GM23338 (cell line): Measurements from ENCODE around the gene ADAMTS17. TPM values are rescaled to one million over a fixed set of nuclear protein-coding genes. Genes with fewer than 3 reads are reported as not detected.

Source experiments
- ATAC-seq: fragments of 200-7000 bp; cut with Tn5 transposase; 3 replicates; pipeline ENCODE4 v1.9.1; 2020
- DNase-seq: peaks from one replicate; pipeline ENCODE4 v3.0.0-alpha.2; 2015; ENCODE audit warnings: low spot score
- H2AFZ ChIP-seq: fragments of 200-600 bp; sonication (generic); 2 replicates; pipeline ENCODE4 v1.8.0; 2016; ENCODE audit warnings: antibody characterized with exemption, mild to moderate bottlenecking, moderate library complexity
- H3F3A ChIP-seq: fragments of 200-600 bp; sonication (generic); replicated peaks from 2 replicates; pipeline ENCODE4 v1.8.0; 2017; ENCODE audit warnings: antibody characterized with exemption, mixed run types, low read depth
- H3K27ac ChIP-seq: fragments of 200-600 bp; sonication (generic); 2 replicates; pipeline ENCODE4 v1.6.1; 2016; ENCODE audit warnings: low read depth
- H3K27me3 ChIP-seq: fragments of 200-600 bp; sonication (generic); 2 replicates; pipeline ENCODE4 v1.8.0; 2016; ENCODE audit warnings: mild to moderate bottlenecking, mixed run types, moderate library complexity; ENCODE audit not compliant: insufficient read depth
- H3K36me3 ChIP-seq: fragments of 200-600 bp; sonication (generic); 2 replicates; pipeline ENCODE4 v1.8.0; 2016; ENCODE audit warnings: mild to moderate bottlenecking; ENCODE audit not compliant: insufficient read depth
- H3K4me1 ChIP-seq: fragments of 200-600 bp; sonication (generic); 2 replicates; pipeline ENCODE4 v1.8.0; 2016; ENCODE audit warnings: mild to moderate bottlenecking, moderate library complexity; ENCODE audit not compliant: insufficient read depth
- H3K4me2 ChIP-seq: fragments of 200-600 bp; sonication (generic); 2 replicates; pipeline ENCODE4 v1.7.1; 2017; ENCODE audit warnings: mixed run types
- H3K4me3 ChIP-seq: fragments of 200-600 bp; sonication (generic); 2 replicates; pipeline ENCODE4 v1.6.1; 2016; ENCODE audit warnings: mixed run types
- H3K79me2 ChIP-seq: fragments of 200-600 bp; sonication (generic); replicated peaks from 2 replicates; pipeline ENCODE4 v1.8.0; 2017; ENCODE audit warnings: mild to moderate bottlenecking; ENCODE audit not compliant: insufficient read depth
- H3K9me2 ChIP-seq: fragments of 200-600 bp; sonication (generic); 2 replicates; pipeline ENCODE4 v1.8.0; 2017; ENCODE audit not compliant: insufficient read depth
- H4K20me1 ChIP-seq: fragments of 200-600 bp; sonication (generic); replicated peaks from 2 replicates; pipeline ENCODE4 v1.8.0; 2017; ENCODE audit warnings: mild to moderate bottlenecking; ENCODE audit not compliant: insufficient read depth
- H3K27ac Mint-ChIP-seq: 2 replicates; pipeline ENCODE4 v1.8.0; 2020; ENCODE audit warnings: inconsistent platforms, mild to moderate bottlenecking, moderate library complexity, mixed read lengths
- H3K27me3 Mint-ChIP-seq: 3 replicates; pipeline ENCODE4 v1.8.0; 2022; ENCODE audit warnings: low read depth, mild to moderate bottlenecking, moderate library complexity, mixed read lengths, inconsistent platforms; ENCODE audit not compliant: insufficient read depth, poor library complexity
- H3K36me3 Mint-ChIP-seq: 3 replicates; pipeline ENCODE4 v1.8.0; 2021; ENCODE audit warnings: low read depth, mild to moderate bottlenecking, inconsistent platforms, moderate library complexity, mixed read lengths
- H3K4me1 Mint-ChIP-seq: 3 replicates; pipeline ENCODE4 v1.8.0; 2020; ENCODE audit warnings: mild to moderate bottlenecking, inconsistent platforms, mixed read lengths
- H3K4me3 Mint-ChIP-seq: 3 replicates; pipeline ENCODE4 v1.8.0; 2021; ENCODE audit warnings: moderate library complexity, mild to moderate bottlenecking, inconsistent platforms, mixed read lengths
- H3K9me3 Mint-ChIP-seq: 3 replicates; pipeline ENCODE4 v1.8.0; 2020; ENCODE audit warnings: moderate library complexity, mild to moderate bottlenecking, inconsistent platforms, mixed read lengths
- EZH2phosphoT487 ChIP-seq: fragments of 200-600 bp; sonication (generic); IDR thresholded peaks from one replicate; pipeline ENCODE4 v1.8.1; 2018; ENCODE audit warnings: antibody characterized with exemption; ENCODE audit not compliant: unreplicated experiment
- POLR2AphosphoS5 ChIP-seq: IDR thresholded peaks from 2 replicates; pipeline ENCODE4 v1.6.1; 2016; ENCODE audit warnings: antibody characterized with exemption, low read depth
- ZNF331 ChIP-seq: fragments of 250-450 bp; sonication (Bioruptor Pico); IDR thresholded peaks from 2 replicates; pipeline ENCODE4 v1.5.0; 2020; ENCODE audit warnings: low read depth, mild to moderate bottlenecking, moderate library complexity
- ZNF462 ChIP-seq: fragments of 250-450 bp; sonication (Bioruptor Pico); IDR thresholded peaks from 2 replicates; pipeline ENCODE4 v1.5.0; 2020; ENCODE audit warnings: mild to moderate bottlenecking, moderate library complexity
- polyA plus RNA-seq: library from polyadenylated mRNA; unstranded; fragments of >200 nt; fragmentation: Nextera tagmentation; extraction: Ambion mirVana; gene quantifications from 2 replicates; pipeline ENCODE4 v1.2.1, GENCODE V29; 2016
- total RNA-seq: library from RNA; depleted of rRNA; stranded (reverse); fragments of >200 nt; shearing (Covaris generic); gene quantifications from 2 replicates; pipeline ENCODE4 v1.2.3, GENCODE V29; 2014
- TF ChIP-seq, protein P1 (sequence below): IDR thresholded peaks from 2 replicates; pipeline ENCODE4 v1.6.1; 2016; ENCODE audit warnings: antibody characterized with exemption

ADAMTS17 gene
- total and polyA plus RNA-seq, 2 experiments from 2014 or later = 0.60 to 3.8 TPM

- Histone ChIP-seq H3K4me3 (no peak overlapping the region), H3K27ac (no peak overlapping the region), H3K27me3 (no peaks in the 10 kb centered on the region), H2AFZ (no peak overlapping the region), H3K4me2 (no peak overlapping the region), H3K4me1 (no peaks in the 10 kb centered on the region), H3K36me3 (no peaks in the 10 kb centered on the region), H3K79me2 (no peaks in the 10 kb centered on the region), H3K9me2 (no peaks in the 10 kb centered on the region), H4K20me1 (no peaks in the 10 kb centered on the region), H3F3A (no peaks in the 10 kb centered on the region)
- TF ChIP-seq POLR2AphosphoS5 = no peak
- no peak for TF ChIP-seq EZH2phosphoT487
- TF ChIP-seq ZNF462 (CRISPR knock-in tag) = no peak
- no peak for TF ChIP-seq ZNF331 (CRISPR knock-in tag)
- TF ChIP-seq, protein P1, sequence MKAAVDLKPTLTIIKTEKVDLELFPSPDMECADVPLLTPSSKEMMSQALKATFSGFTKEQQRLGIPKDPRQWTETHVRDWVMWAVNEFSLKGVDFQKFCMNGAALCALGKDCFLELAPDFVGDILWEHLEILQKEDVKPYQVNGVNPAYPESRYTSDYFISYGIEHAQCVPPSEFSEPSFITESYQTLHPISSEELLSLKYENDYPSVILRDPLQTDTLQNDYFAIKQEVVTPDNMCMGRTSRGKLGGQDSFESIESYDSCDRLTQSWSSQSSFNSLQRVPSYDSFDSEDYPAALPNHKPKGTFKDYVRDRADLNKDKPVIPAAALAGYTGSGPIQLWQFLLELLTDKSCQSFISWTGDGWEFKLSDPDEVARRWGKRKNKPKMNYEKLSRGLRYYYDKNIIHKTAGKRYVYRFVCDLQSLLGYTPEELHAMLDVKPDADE = no peak
- Mint-ChIP-seq H3K27me3 (peaks cover 7% of the 10 kb centered on the region), H3K4me3 (no peak overlapping the region), H3K27ac (no peak overlapping the region), H3K4me1 (peaks cover 4% of the 10 kb centered on the region; the same call in 2 of the 3 replicates), H3K9me3 (peaks cover 19% of the 10 kb centered on the region), H3K36me3 (peaks cover 12% of the 10 kb centered on the region)
- no peak for DNase-seq
- no peak for ATAC-seq
Observed at GRCh38 chr15:100152463-100152862, 189.3 kb downstream of the ADAMTS17 start.

DNA sequence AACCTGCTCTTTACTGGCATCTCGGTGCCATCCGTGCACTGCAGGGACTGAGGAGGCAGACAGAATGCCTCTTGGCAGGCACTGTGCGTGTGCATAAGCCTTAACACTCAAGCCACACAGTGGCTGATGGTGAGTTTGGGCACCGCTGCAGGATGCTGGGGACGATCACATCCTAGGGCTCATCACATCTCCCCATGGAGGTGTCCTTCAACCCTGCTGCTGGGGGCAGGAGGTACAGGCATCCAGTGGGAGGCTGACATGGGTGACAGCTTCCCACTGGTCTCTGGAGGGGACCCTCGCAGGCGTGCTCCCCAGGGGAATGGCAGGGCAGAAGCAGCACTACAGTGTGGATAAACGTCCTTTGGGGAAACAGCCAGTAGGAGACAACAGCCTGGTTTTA, 190.9 kb downstream of the ADAMTS17 start:
- H3K27ac Mint-ChIP-seq = no peak overlapping the region
- H4K20me1 ChIP-seq = no peaks in the 10 kb centered on the region
- H3K9me3 Mint-ChIP-seq = peaks cover 29% of the 10 kb centered on the region
- H3K27me3 Mint-ChIP-seq = peaks cover 5% of the 10 kb centered on the region
- H3K79me2 ChIP-seq = no peaks in the 10 kb centered on the region
- no peak for ATAC-seq
- DNase-seq = no peak
- H3K9me2 ChIP-seq = no peaks in the 10 kb centered on the region
- H3K27me3 ChIP-seq = no peaks in the 10 kb centered on the region
- peaks cover 4% of the 10 kb centered on the region; the same call in 2 of the 3 replicates for H3K4me1 Mint-ChIP-seq
- no peaks in the 10 kb centered on the region for H3F3A ChIP-seq
- H3K4me3 Mint-ChIP-seq = no peak overlapping the region
- H3K4me3 ChIP-seq = no peak overlapping the region
- no peak overlapping the region for H3K4me2 ChIP-seq
- no peak overlapping the region for H2AFZ ChIP-seq
- H3K4me1 ChIP-seq = no peaks in the 10 kb centered on the region
- no peak overlapping the region for H3K27ac ChIP-seq
- peaks cover 17% of the 10 kb centered on the region for H3K36me3 Mint-ChIP-seq
- H3K36me3 ChIP-seq = no peaks in the 10 kb centered on the region
- no peak for TF ChIP-seq EZH2phosphoT487
- no peak for TF ChIP-seq ZNF462 (CRISPR knock-in tag)
